T-helper 9 cell (primary cell): ENCODE results near the gene SULF2.
"Not testable (repeated sequence)": the region's sequence is repeated elsewhere in the genome, so short reads cannot be mapped to it uniquely, and the experiment has no call there.

Experiments used
- DNase-seq: peaks from one replicate; pipeline ENCODE4 v3.0.0-alpha.2; 2020

SULF2 gene

GRCh38 chr20:47804224-47804825 lies 19.0 kb upstream of the SULF2 start:
- not testable (repeated sequence) for DNase-seq

GRCh38 chr20:47802975-47803374 lies 17.7 kb upstream of the SULF2 start:
- DNase-seq = no peak

GRCh38 chr20:47802226-47802920 lies 17.1 kb upstream of the SULF2 start:
- no peak for DNase-seq

GRCh38 chr20:47801759-47802158 lies 16.5 kb upstream of the SULF2 start:
- DNase-seq = no peak

- DNase-seq = no peak
These were observed 15.8 kb upstream of the SULF2 start for GRCh38 chr20:47801079-47801478.

GRCh38 chr20:47800623-47801022 lies 15.3 kb upstream of the SULF2 start:
- DNase-seq = no peak

GRCh38 chr20:47799116-47799715 lies 13.9 kb upstream of the SULF2 start:
- DNase-seq = no peak

GRCh38 chr20:47796971-47797370 lies 11.7 kb upstream of the SULF2 start:
- no peak for DNase-seq

- DNase-seq = no peak
These were observed 10.1 kb upstream of the SULF2 start for GRCh38 chr20:47795214-47795907.

- not testable (repeated sequence) for DNase-seq
These were observed 9.0 kb upstream of the SULF2 start for GRCh38 chr20:47794264-47794663.

GRCh38 chr20:47792021-47792618 lies 6.8 kb upstream of the SULF2 start:
- no peak for DNase-seq

- DNase-seq = no peak
These were observed 5.9 kb upstream of the SULF2 start for GRCh38 chr20:47791084-47791599.

GRCh38 chr20:47790580-47790965 lies 5.3 kb upstream of the SULF2 start:
- DNase-seq = no peak

- no peak for DNase-seq
These were observed 4.7 kb upstream of the SULF2 start for GRCh38 chr20:47789764-47790579.

GRCh38 chr20:47789081-47789763 lies 3.9 kb upstream of the SULF2 start:
- DNase-seq = no peak

GRCh38 chr20:47788741-47789080 lies 3.4 kb upstream of the SULF2 start:
- DNase-seq = no peak

GRCh38 chr20:47786765-47787107 lies 1.5 kb upstream of the SULF2 start:
- no peak for DNase-seq

GRCh38 chr20:47785854-47786764 lies 828 bp upstream of the SULF2 start:
- no peak for DNase-seq

- no peak for DNase-seq
These were observed 526 bp downstream of the SULF2 start for GRCh38 chr20:47784599-47785310.
